Calu3 (cell line): ENCODE measurements around the gene WFDC8. TPM values are rescaled to one million over a fixed set of nuclear protein-coding genes. Genes with fewer than 3 reads are reported as not detected.

Experiments
- BruUV-seq: library from RNA; stranded (reverse); fragments of 400-500 nt; replicated peaks from 2 replicates; lab custom pipeline; 2021; lab: Mats Ljungman, UMichigan
- CTCF ChIA-PET: fragments of 300-600 bp; sonication (Branson Sonifier 250); formaldehyde crosslinking; loops from one replicate; lab custom pipeline; 2022; ENCODE audit warnings: antibody characterized with exemption; lab: Charles Lee
- DNase-seq: peaks from one replicate; pipeline ENCODE4 v3.0.0; 2022
- H3K27ac Mint-ChIP-seq: one replicate; pipeline ENCODE4 v1.8.0; 2022; ENCODE audit warnings: mixed read lengths; ENCODE audit not compliant: unreplicated experiment
- H3K27me3 Mint-ChIP-seq: one replicate; pipeline ENCODE4 v1.8.0; 2022; ENCODE audit warnings: mixed read lengths; ENCODE audit not compliant: unreplicated experiment
- H3K36me3 Mint-ChIP-seq: one replicate; pipeline ENCODE4 v1.8.0; 2022; ENCODE audit warnings: mild to moderate bottlenecking, moderate library complexity, mixed read lengths; ENCODE audit not compliant: insufficient read depth, unreplicated experiment
- H3K4me1 Mint-ChIP-seq: one replicate; pipeline ENCODE4 v1.8.0; 2022; ENCODE audit warnings: mild to moderate bottlenecking, low read depth, mixed read lengths; ENCODE audit not compliant: unreplicated experiment
- H3K4me3 Mint-ChIP-seq: one replicate; pipeline ENCODE4 v1.8.0; 2022; ENCODE audit warnings: mild to moderate bottlenecking, low read depth, moderate library complexity, mixed read lengths; ENCODE audit not compliant: unreplicated experiment
- H3K9me3 Mint-ChIP-seq: one replicate; pipeline ENCODE4 v1.8.0; 2022; ENCODE audit warnings: low read depth, mixed read lengths; ENCODE audit not compliant: unreplicated experiment
- intact Hi-C: fragments of 100-400 bp; cut with micrococcal nuclease; formaldehyde crosslinking; loops from one replicate; pipeline ENCODE4 v1.10.0; 2022; ENCODE audit not compliant: unreplicated experiment
- total RNA-seq: library from RNA; stranded (reverse); gene quantifications from 2 replicates; pipeline ENCODE4 v1.2.3, GENCODE V29; 2022
- TF ChIP-seq, protein P1 (sequence below): fragments of 200-600 bp; IDR thresholded peaks from one replicate; pipeline ENCODE4 v1.8.0; 2022; ENCODE audit warnings: antibody characterized with exemption; ENCODE audit not compliant: unreplicated experiment

WFDC8 gene
- total RNA-seq, 1 experiment from 2014 or later, result not detected

DNA sequence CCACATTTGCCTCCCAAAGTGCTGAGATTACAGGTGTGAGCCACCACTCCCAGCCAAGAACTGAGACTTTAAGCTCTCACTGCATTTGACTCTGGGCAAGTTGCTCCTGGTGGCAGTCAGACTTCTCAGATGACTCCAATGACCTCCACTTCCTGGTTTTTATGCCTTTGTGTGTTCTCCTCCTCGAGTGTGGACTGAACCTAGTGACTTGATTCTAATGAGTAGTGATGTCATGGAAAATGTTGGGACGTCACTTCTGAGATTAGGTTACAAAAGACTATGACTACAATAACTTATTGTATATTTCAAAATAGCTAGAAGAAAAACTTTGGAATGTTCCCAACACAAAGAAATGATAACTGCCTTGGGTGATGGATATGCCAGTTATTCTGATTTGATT is 75.7 kb downstream of the WFDC8 start:
- Mint-ChIP-seq H3K27ac (no peak overlapping the region), H3K4me3 (no peak overlapping the region), H3K27me3 (no peaks in the 10 kb centered on the region), H3K36me3 (peaks cover 4% of the 10 kb centered on the region), H3K9me3 (peaks cover 3% of the 10 kb centered on the region), H3K4me1 (peaks cover 50% of the 10 kb centered on the region)
- intact Hi-C loops, result no loop called here
- CTCF ChIA-PET, result interaction anchor here (1.7 kb wide), 1 partner anchor 15 kb away, joined by 6 read pairs; no protein-coding TSS in a partner anchor
- DNase-seq, result no peak
- no TSS peak for BruUV-seq
- TF ChIP-seq, protein P1, sequence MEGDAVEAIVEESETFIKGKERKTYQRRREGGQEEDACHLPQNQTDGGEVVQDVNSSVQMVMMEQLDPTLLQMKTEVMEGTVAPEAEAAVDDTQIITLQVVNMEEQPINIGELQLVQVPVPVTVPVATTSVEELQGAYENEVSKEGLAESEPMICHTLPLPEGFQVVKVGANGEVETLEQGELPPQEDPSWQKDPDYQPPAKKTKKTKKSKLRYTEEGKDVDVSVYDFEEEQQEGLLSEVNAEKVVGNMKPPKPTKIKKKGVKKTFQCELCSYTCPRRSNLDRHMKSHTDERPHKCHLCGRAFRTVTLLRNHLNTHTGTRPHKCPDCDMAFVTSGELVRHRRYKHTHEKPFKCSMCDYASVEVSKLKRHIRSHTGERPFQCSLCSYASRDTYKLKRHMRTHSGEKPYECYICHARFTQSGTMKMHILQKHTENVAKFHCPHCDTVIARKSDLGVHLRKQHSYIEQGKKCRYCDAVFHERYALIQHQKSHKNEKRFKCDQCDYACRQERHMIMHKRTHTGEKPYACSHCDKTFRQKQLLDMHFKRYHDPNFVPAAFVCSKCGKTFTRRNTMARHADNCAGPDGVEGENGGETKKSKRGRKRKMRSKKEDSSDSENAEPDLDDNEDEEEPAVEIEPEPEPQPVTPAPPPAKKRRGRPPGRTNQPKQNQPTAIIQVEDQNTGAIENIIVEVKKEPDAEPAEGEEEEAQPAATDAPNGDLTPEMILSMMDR, result no peak

DNA sequence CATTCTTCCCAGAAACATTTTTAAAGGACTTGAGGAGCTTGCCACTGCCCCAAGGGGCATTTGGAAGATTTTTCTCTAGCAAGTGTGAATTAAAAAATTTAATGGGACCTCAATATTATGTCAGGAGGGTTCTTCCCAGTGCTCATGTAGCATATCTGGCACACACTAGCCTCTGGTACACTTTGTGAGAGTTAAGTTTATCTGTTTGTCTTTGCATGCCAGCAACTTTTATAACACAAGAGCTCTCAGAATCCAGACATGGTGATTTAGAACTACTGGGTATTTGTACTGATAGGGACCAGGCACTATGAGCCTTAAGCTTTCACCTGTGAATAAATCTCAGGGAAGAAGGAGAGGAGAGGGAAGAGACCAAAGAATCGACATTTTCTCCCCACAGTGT is 76.5 kb downstream of the WFDC8 start:
- no peak overlapping the region for H3K27ac Mint-ChIP-seq
- intact Hi-C loops, result no loop called here
- no peak overlapping the region for H3K4me3 Mint-ChIP-seq
- H3K4me1 Mint-ChIP-seq, result peaks cover 41% of the 10 kb centered on the region
- TF ChIP-seq, protein P1, result no peak
- H3K36me3 Mint-ChIP-seq, result peaks cover 4% of the 10 kb centered on the region
- peaks cover 3% of the 10 kb centered on the region for H3K9me3 Mint-ChIP-seq
- CTCF ChIA-PET, result interaction anchor here (0.6 to 1.7 kb wide), 4 partner anchors 16 to 303 kb away, joined by 3 to 6 read pairs (median 4); no protein-coding TSS in a partner anchor
- DNase-seq, result no peak
- BruUV-seq, result no TSS peak
- no peaks in the 10 kb centered on the region for H3K27me3 Mint-ChIP-seq

Other genes starting within 250 kb of the WFDC8 start
- 238 and 256 TPM in 2 replicates for gene SDC4, start 230.9 kb downstream of the WFDC8 start, total RNA-seq
- gene SYS1, start 216.1 kb downstream of the WFDC8 start, total RNA-seq, result 42.1 and 45.5 TPM in 2 replicates
- gene TP53TG5, start 201.0 kb downstream of the WFDC8 start, total RNA-seq, result 0.52 and 0.88 TPM in 2 replicates
- 105 and 113 TPM in 2 replicates for gene DBNDD2, start 171.0 kb downstream of the WFDC8 start, total RNA-seq
- 192 and 193 TPM in 2 replicates for gene PIGT, start 163.1 kb downstream of the WFDC8 start, total RNA-seq
- gene WFDC2, start 109.5 kb downstream of the WFDC8 start, total RNA-seq, result 295 TPM in 2 replicates
- not detected in 2 replicates for gene SPINT3, start 63.7 kb downstream of the WFDC8 start, total RNA-seq
- gene WFDC6, start 39.8 kb downstream of the WFDC8 start, total RNA-seq, result not detected in 2 replicates
- gene EPPIN, start 31.9 kb downstream of the WFDC8 start, total RNA-seq, result not detected in 2 replicates
- not detected in 2 replicates for gene WFDC10A, start 50.5 kb upstream of the WFDC8 start, total RNA-seq
- gene WFDC9, start 52.0 kb upstream of the WFDC8 start, total RNA-seq, result not detected in 2 replicates
- not detected in 2 replicates for gene WFDC11, start 91.0 kb upstream of the WFDC8 start, total RNA-seq
- not detected in 2 replicates for gene WFDC13, start 122.8 kb upstream of the WFDC8 start, total RNA-seq
- gene WFDC10B, start 125.7 kb upstream of the WFDC8 start, total RNA-seq, result not detected in 2 replicates
- not detected in 2 replicates for gene SPINT4, start 143.1 kb upstream of the WFDC8 start, total RNA-seq
- 0.71 and 1.0 TPM in 2 replicates for gene WFDC3, start 212.6 kb upstream of the WFDC8 start, total RNA-seq
- 51.2 and 55.2 TPM in 2 replicates for gene DNTTIP1, start 212.7 kb upstream of the WFDC8 start, total RNA-seq
- gene UBE2C, start 233.4 kb upstream of the WFDC8 start, total RNA-seq, result 189 and 210 TPM in 2 replicates
- not detected in 2 replicates for gene TNNC2, start 248.0 kb upstream of the WFDC8 start, total RNA-seq